ENCODE measurements around the gene MID1. TPM values are rescaled to one million over a fixed set of nuclear protein-coding genes. Genes with fewer than 3 reads are reported as not detected.

MID1 gene
- total RNA-seq, 4 donors from 2014 or later: 17.0 to 23.4 (median 19.0) TPM

DNA sequence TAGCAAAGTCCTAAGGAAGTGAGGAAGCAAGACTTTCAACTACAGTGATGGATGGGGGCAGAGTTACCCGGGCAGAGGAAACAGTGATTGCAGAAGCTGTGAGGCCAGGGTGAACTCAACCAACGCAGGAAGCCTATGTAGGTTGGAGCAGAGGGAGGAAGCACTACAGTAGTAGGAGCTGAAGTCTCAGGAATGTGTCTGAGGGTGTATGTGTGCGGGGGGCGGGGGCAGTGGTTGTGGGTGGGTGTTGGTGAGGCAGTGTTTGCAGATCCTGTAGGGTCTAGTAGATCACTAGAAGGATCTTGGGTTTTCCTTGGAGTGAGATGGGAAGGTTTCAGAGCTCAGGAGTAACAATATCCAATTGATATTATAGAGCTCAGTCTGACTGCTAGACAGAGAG, 9.9 kb upstream of the MID1 start:
- ATAC-seq: no peak
- Histone ChIP-seq H3K4me1 (peaks cover 0 to 9% (median 0%) of the 10 kb centered on the region in 3 donors), H3K9me3 (no peaks in the 10 kb centered on the region), H3K4me3 (no peak overlapping the region), H3K27ac (no peak overlapping the region), H3K36me3 (no peaks in the 10 kb centered on the region), H3K27me3 (no peaks in the 10 kb centered on the region)
- TF ChIP-seq POLR2AphosphoS5 (IDR thresholded peaks at IDR 0.05): no peak
- TF ChIP-seq POLR2A (IDR thresholded peaks at IDR 0.05): no peak
- TF ChIP-seq EP300 (IDR thresholded peaks at IDR 0.05): no peak
- TF ChIP-seq, protein P1, sequence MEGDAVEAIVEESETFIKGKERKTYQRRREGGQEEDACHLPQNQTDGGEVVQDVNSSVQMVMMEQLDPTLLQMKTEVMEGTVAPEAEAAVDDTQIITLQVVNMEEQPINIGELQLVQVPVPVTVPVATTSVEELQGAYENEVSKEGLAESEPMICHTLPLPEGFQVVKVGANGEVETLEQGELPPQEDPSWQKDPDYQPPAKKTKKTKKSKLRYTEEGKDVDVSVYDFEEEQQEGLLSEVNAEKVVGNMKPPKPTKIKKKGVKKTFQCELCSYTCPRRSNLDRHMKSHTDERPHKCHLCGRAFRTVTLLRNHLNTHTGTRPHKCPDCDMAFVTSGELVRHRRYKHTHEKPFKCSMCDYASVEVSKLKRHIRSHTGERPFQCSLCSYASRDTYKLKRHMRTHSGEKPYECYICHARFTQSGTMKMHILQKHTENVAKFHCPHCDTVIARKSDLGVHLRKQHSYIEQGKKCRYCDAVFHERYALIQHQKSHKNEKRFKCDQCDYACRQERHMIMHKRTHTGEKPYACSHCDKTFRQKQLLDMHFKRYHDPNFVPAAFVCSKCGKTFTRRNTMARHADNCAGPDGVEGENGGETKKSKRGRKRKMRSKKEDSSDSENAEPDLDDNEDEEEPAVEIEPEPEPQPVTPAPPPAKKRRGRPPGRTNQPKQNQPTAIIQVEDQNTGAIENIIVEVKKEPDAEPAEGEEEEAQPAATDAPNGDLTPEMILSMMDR (IDR thresholded peaks at IDR 0.05): no peak
- 49 to 77% methylated on average over 3 of the region's 4 CpGs for WGBS, 2 donors (ENCODE audit: low coverage in 1 of 2)

- TF ChIP-seq POLR2AphosphoS5 (IDR thresholded peaks at IDR 0.05) (no peak), POLR2A (IDR thresholded peaks at IDR 0.05) (no peak), EP300 (IDR thresholded peaks at IDR 0.05) (no peak)
- TF ChIP-seq, protein P1 (IDR thresholded peaks at IDR 0.05): no peak
- no peak for ATAC-seq
- no peaks in the 10 kb centered on the region for H3K9me3 ChIP-seq
- no peak overlapping the region for H3K4me3 ChIP-seq
- H3K4me1 ChIP-seq: peaks cover 0 to 9% (median 0%) of the 10 kb centered on the region in 3 donors
- H3K27me3 ChIP-seq: no peaks in the 10 kb centered on the region
- no peak overlapping the region for H3K27ac ChIP-seq
- no peaks in the 10 kb centered on the region for H3K36me3 ChIP-seq
- 95 to 100% methylated on average over 1 to 3 of the region's 3 CpGs for WGBS, 2 donors (ENCODE audit: low coverage in 1 of 2)
These were observed 9.5 kb upstream of the MID1 start for GRCh38 chrX:10629905-10630304.

- peaks cover 0 to 7% (median 0%) of the 10 kb centered on the region in 3 donors for H3K4me1 ChIP-seq
- ATAC-seq: no peak
These were observed 8.5 kb upstream of the MID1 start for GRCh38 chrX:10628906-10629305.

GRCh38 chrX:10622197-10622596, 1.8 kb upstream of the MID1 start:
- Histone ChIP-seq H3K4me1 (peaks cover 0 to 20% (median 0%) of the 10 kb centered on the region in 3 donors), H3K9me3 (no peaks in the 10 kb centered on the region), H3K36me3 (no peaks in the 10 kb centered on the region), H3K27ac (no peak overlapping the region), H3K27me3 (no peaks in the 10 kb centered on the region), H3K4me3 (no peak overlapping the region)
- TF ChIP-seq EP300 (IDR thresholded peaks at IDR 0.05) (no peak), POLR2AphosphoS5 (IDR thresholded peaks at IDR 0.05) (no peak), POLR2A (IDR thresholded peaks at IDR 0.05) (no peak)
- TF ChIP-seq, protein P1 (IDR thresholded peaks at IDR 0.05): no peak
- 41 to 100% methylated on average over 1 to 3 of the region's 3 CpGs for WGBS, 2 donors (ENCODE audit: low coverage in 1 of 2)
- ATAC-seq: no peak

More at GRCh38 chrX:10628906-10629305, 8.5 kb upstream of the MID1 start:
- no peaks in the 10 kb centered on the region for H3K9me3 ChIP-seq
- no peaks in the 10 kb centered on the region for H3K27me3 ChIP-seq
- TF ChIP-seq, protein P1 (IDR thresholded peaks at IDR 0.05): no peak
- TF ChIP-seq POLR2A (IDR thresholded peaks at IDR 0.05) (no peak), POLR2AphosphoS5 (IDR thresholded peaks at IDR 0.05) (no peak), EP300 (IDR thresholded peaks at IDR 0.05) (no peak)
- 72 to 100% methylated on average over 1 to 3 of the region's 3 CpGs for WGBS, 2 donors (ENCODE audit: low coverage in 1 of 2)
- no peaks in the 10 kb centered on the region for H3K36me3 ChIP-seq
- no peak overlapping the region for H3K27ac ChIP-seq
- no peak overlapping the region for H3K4me3 ChIP-seq

DNA sequence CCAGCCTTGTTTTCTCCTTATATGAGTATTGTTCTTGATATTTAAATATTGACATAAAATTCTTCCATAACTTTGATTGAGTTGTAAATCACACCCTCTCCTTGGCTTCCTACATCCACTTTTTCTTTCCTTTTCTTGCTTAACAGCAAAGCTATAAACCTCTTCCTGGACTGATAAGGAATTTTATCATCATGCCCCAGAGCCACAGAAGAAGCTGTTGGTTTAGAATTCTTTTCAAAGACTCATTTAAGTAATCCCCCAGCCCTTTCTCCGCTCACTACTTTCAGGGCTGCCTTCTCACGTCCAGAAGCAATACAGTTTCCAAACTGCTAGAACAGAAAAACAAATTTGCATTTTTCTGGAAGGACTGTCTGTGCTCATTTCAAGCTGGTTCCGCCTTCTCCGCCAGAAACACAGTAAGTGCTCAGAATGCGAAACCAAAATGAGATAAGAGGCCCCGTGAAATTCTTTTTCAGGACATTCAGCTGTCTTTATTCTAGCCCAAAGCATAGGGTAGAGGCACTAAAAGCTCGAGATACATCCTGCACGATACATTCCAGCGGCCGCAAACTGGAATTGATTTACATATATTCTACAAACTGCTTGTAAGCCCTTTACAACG, 849 bp downstream of the MID1 start:
- H3K4me3 ChIP-seq: peak overlapping the region; percentile 59 to 65
- WGBS, 2 donors (ENCODE audit: low coverage in 1 of 2): 0 to 20% methylated on average over 1 to 7 of the region's 11 CpGs
- no peaks in the 10 kb centered on the region for H3K9me3 ChIP-seq
- H3K27ac ChIP-seq: peak overlapping the region; percentile 32 to 82 (median 76)
- H3K36me3 ChIP-seq: no peaks in the 10 kb centered on the region
- peaks cover 0 to 20% (median 0%) of the 10 kb centered on the region in 3 donors for H3K4me1 ChIP-seq
- ATAC-seq: peak; percentile 25
- H3K27me3 ChIP-seq: no peaks in the 10 kb centered on the region
- no peak for TF ChIP-seq POLR2AphosphoS5 (IDR thresholded peaks at IDR 0.05)
- TF ChIP-seq, protein P1 (IDR thresholded peaks at IDR 0.05): no peak
- no peak for TF ChIP-seq POLR2A (IDR thresholded peaks at IDR 0.05)
- no peak for TF ChIP-seq EP300 (IDR thresholded peaks at IDR 0.05)
